WTC11 (cell line): Measurements from ENCODE around the gene CCR8. TPM values are rescaled to one million over a fixed set of nuclear protein-coding genes. Genes with fewer than 3 reads are reported as not detected.

Experiments used
- ATAC-seq: fragments of 200-7000 bp; cut with Tn5 transposase; 2 replicates; pipeline ENCODE4 v1.10.0; 2021; ENCODE audit warnings: mild to moderate bottlenecking, moderate library complexity
- CTCF ChIA-PET: fragments of 300-600 bp; sonication (Branson Sonifier 250); formaldehyde crosslinking; loops from one replicate; lab custom pipeline; 2021; ENCODE audit warnings: antibody characterized with exemption; lab: Charles Lee
- POLR2A ChIA-PET: fragments of 350-600 bp; sonication (Branson Sonifier 250); formaldehyde crosslinking; loops from one replicate; lab custom pipeline; 2021; ENCODE audit warnings: antibody characterized with exemption; lab: Charles Lee
- DNase-seq: peaks from one replicate; pipeline ENCODE4 v3.0.0; 2021; ENCODE audit warnings: low spot score
- H3K27ac Mint-ChIP-seq: 2 replicates; pipeline ENCODE4 v1.8.0; 2021; ENCODE audit warnings: mixed read lengths
- H3K27me3 Mint-ChIP-seq: 2 replicates; pipeline ENCODE4 v1.8.0; 2021; ENCODE audit warnings: low read depth, mild to moderate bottlenecking, moderate library complexity, mixed read lengths
- H3K36me3 Mint-ChIP-seq: 2 replicates; pipeline ENCODE4 v1.8.0; 2021; ENCODE audit warnings: mixed read lengths
- H3K4me1 Mint-ChIP-seq: 2 replicates; pipeline ENCODE4 v1.8.0; 2022; ENCODE audit warnings: mixed read lengths
- H3K4me3 Mint-ChIP-seq: 2 replicates; pipeline ENCODE4 v1.8.0; 2021; ENCODE audit warnings: mild to moderate bottlenecking, moderate library complexity, mixed read lengths
- H3K9me3 Mint-ChIP-seq: 2 replicates; pipeline ENCODE4 v1.8.0; 2021; ENCODE audit warnings: mixed read lengths
- CREB1 ChIP-seq: sonication (generic); formaldehyde crosslinking; IDR thresholded peaks from 2 replicates; pipeline ENCODE4 v1.8.0; 2023; ENCODE audit warnings: mild to moderate bottlenecking, missing genetic modification reagents
- CREM ChIP-seq: sonication (generic); formaldehyde crosslinking; IDR thresholded peaks from 2 replicates; pipeline ENCODE4 v1.8.1; 2022; ENCODE audit warnings: mild to moderate bottlenecking, missing genetic modification reagents, moderate library complexity
- EMX1 ChIP-seq: fragments of 250-450 bp; sonication (Bioruptor Pico); IDR thresholded peaks from 2 replicates; pipeline ENCODE4 v1.8.0; 2021; ENCODE audit warnings: mild to moderate bottlenecking
- FOXP1 ChIP-seq: sonication (generic); formaldehyde crosslinking; IDR thresholded peaks from 2 replicates; pipeline ENCODE4 v1.8.0; 2022; ENCODE audit warnings: missing genetic modification reagents, mild to moderate bottlenecking, moderate library complexity, borderline replicate concordance
- GTF2I ChIP-seq: fragments of 250-450 bp; sonication (Bioruptor Pico); conservative IDR thresholded peaks from 2 replicates; pipeline ENCODE4 v1.4.0; 2021; ENCODE audit warnings: mild to moderate bottlenecking
- HMGA2 ChIP-seq: fragments of 250-450 bp; sonication (Bioruptor Pico); IDR thresholded peaks from 2 replicates; pipeline ENCODE4 v1.4.0; 2021; ENCODE audit warnings: mild to moderate bottlenecking, moderate library complexity
- JUN ChIP-seq: sonication (generic); formaldehyde crosslinking; IDR thresholded peaks from 2 replicates; pipeline ENCODE4 v1.8.0; 2023; ENCODE audit warnings: mild to moderate bottlenecking, missing genetic modification reagents
- SOX15 ChIP-seq: fragments of 250-450 bp; sonication (Bioruptor Pico); IDR thresholded peaks from 2 replicates; pipeline ENCODE4 v1.9.0; 2021; ENCODE audit warnings: mild to moderate bottlenecking
- SP1 ChIP-seq: sonication (generic); formaldehyde crosslinking; conservative IDR thresholded peaks from 2 replicates; pipeline ENCODE4 v1.8.1; 2022; ENCODE audit warnings: missing genetic modification reagents
- TCF7 ChIP-seq: sonication (generic); formaldehyde crosslinking; IDR thresholded peaks from 2 replicates; pipeline ENCODE4 v1.8.0; 2022; ENCODE audit warnings: mild to moderate bottlenecking, low read depth, missing genetic modification reagents, moderate library complexity
- TEAD1 ChIP-seq: sonication (generic); formaldehyde crosslinking; IDR thresholded peaks from 2 replicates; pipeline ENCODE4 v1.8.0; 2022; ENCODE audit warnings: mild to moderate bottlenecking, missing genetic modification reagents
- ZNF317 ChIP-seq: sonication (generic); formaldehyde crosslinking; IDR thresholded peaks from 2 replicates; pipeline ENCODE4 v1.8.1; 2023; ENCODE audit warnings: low read depth, mild to moderate bottlenecking, moderate library complexity, missing genetic modification reagents, borderline replicate concordance
- total RNA-seq: library from RNA; stranded (reverse); gene quantifications from 3 replicates; pipeline ENCODE4 v1.2.3, GENCODE V29; 2021
- TF ChIP-seq, protein P1 (sequence below): sonication (generic); formaldehyde crosslinking; IDR thresholded peaks from 2 replicates; pipeline ENCODE4 v1.8.1; 2023; ENCODE audit warnings: mild to moderate bottlenecking, moderate library complexity, missing genetic modification reagents
- TF ChIP-seq, protein P2 (sequence below): fragments of 250-450 bp; sonication (Bioruptor Pico); IDR thresholded peaks from 2 replicates; pipeline ENCODE4 v1.9.0; 2021; ENCODE audit warnings: mild to moderate bottlenecking
- TF ChIP-seq, protein P3 (sequence below): fragments of 250-450 bp; sonication (Bioruptor Pico); IDR thresholded peaks from 2 replicates; pipeline ENCODE4 v1.8.0; 2021; ENCODE audit warnings: mild to moderate bottlenecking
- TF ChIP-seq, protein P4 (sequence below): sonication (generic); formaldehyde crosslinking; IDR thresholded peaks from 2 replicates; pipeline ENCODE4 v1.8.0; 2023; ENCODE audit warnings: missing genetic modification reagents
- TF ChIP-seq, protein P5 (sequence below): sonication (generic); formaldehyde crosslinking; IDR thresholded peaks from 2 replicates; pipeline ENCODE4 v1.8.1; 2023; ENCODE audit warnings: mild to moderate bottlenecking, missing genetic modification reagents, moderate library complexity
- TF ChIP-seq, protein P6 (sequence below): fragments of 250-450 bp; sonication (Bioruptor Pico); conservative IDR thresholded peaks from 2 replicates; pipeline ENCODE4 v1.9.0; 2021; ENCODE audit warnings: mild to moderate bottlenecking
- TF ChIP-seq, protein P7 (sequence below): sonication (generic); formaldehyde crosslinking; IDR thresholded peaks from 2 replicates; pipeline ENCODE4 v1.8.1; 2022; ENCODE audit warnings: mild to moderate bottlenecking, moderate library complexity, missing genetic modification reagents
- TF ChIP-seq, protein P8 (sequence below): fragments of 250-450 bp; sonication (Bioruptor Pico); IDR thresholded peaks from 2 replicates; pipeline ENCODE4 v1.9.0; 2021; ENCODE audit warnings: mild to moderate bottlenecking, borderline replicate concordance

The CCR8 gene
- total RNA-seq, 1 experiment from 2014 or later, result 0.33 TPM

DNA sequence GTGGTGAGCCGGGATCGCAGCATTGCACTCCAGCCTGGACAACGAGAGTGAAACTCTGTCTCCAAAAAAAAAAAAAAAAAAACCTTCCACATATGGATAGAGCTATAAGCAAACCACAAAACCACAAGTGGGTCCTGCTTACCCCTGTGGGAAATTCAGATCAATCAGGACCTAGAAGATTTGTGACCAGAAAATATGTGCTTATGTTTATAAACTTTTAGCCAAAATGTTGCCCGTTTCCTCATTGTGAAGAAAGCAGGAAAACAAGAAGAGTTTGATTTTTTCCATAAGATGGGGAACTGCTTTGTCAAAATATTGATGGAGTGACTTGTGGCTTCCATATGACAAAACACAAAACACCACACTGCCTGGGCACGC is 50.3 kb downstream of the CCR8 start:
- ChIA-PET POLR2A (no interaction called here), CTCF (interaction anchor here (0.6 kb wide), 1 partner anchor 221 kb away, joined by 4 read pairs; no protein-coding TSS in a partner anchor)
- H3K36me3 Mint-ChIP-seq, result no peaks in the 10 kb centered on the region
- H3K4me3 Mint-ChIP-seq, result no peak overlapping the region
- no peaks in the 10 kb centered on the region for H3K27me3 Mint-ChIP-seq
- TF ChIP-seq, protein P1, sequence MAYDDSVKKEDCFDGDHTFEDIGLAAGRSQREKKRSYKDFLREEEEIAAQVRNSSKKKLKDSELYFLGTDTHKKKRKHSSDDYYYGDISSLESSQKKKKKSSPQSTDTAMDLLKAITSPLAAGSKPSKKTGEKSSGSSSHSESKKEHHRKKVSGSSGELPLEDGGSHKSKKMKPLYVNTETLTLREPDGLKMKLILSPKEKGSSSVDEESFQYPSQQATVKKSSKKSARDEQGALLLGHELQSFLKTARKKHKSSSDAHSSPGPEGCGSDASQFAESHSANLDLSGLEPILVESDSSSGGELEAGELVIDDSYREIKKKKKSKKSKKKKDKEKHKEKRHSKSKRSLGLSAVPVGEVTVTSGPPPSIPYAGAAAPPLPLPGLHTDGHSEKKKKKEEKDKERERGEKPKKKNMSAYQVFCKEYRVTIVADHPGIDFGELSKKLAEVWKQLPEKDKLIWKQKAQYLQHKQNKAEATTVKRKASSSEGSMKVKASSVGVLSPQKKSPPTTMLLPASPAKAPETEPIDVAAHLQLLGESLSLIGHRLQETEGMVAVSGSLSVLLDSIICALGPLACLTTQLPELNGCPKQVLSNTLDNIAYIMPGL (CRISPR knock-in tag), result no peak
- TF ChIP-seq, protein P2, sequence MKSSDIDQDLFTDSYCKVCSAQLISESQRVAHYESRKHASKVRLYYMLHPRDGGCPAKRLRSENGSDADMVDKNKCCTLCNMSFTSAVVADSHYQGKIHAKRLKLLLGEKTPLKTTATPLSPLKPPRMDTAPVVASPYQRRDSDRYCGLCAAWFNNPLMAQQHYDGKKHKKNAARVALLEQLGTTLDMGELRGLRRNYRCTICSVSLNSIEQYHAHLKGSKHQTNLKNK (CRISPR knock-in tag), result no peak
- TF ChIP-seq ZNF317 (CRISPR knock-in tag) (no peak), JUN (CRISPR knock-in tag) (no peak), TEAD1 (CRISPR knock-in tag) (no peak), SOX15 (CRISPR knock-in tag) (no peak), GTF2I (CRISPR knock-in tag) (no peak), HMGA2 (CRISPR knock-in tag) (no peak), TCF7 (no peak), CREM (CRISPR knock-in tag) (no peak), FOXP1 (CRISPR knock-in tag) (no peak)
- TF ChIP-seq, protein P3, sequence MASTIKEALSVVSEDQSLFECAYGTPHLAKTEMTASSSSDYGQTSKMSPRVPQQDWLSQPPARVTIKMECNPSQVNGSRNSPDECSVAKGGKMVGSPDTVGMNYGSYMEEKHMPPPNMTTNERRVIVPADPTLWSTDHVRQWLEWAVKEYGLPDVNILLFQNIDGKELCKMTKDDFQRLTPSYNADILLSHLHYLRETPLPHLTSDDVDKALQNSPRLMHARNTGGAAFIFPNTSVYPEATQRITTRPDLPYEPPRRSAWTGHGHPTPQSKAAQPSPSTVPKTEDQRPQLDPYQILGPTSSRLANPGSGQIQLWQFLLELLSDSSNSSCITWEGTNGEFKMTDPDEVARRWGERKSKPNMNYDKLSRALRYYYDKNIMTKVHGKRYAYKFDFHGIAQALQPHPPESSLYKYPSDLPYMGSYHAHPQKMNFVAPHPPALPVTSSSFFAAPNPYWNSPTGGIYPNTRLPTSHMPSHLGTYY (CRISPR knock-in tag), result no peak
- TF ChIP-seq, protein P4, sequence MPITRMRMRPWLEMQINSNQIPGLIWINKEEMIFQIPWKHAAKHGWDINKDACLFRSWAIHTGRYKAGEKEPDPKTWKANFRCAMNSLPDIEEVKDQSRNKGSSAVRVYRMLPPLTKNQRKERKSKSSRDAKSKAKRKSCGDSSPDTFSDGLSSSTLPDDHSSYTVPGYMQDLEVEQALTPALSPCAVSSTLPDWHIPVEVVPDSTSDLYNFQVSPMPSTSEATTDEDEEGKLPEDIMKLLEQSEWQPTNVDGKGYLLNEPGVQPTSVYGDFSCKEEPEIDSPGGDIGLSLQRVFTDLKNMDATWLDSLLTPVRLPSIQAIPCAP (CRISPR knock-in tag), result no peak
- TF ChIP-seq, protein P5, sequence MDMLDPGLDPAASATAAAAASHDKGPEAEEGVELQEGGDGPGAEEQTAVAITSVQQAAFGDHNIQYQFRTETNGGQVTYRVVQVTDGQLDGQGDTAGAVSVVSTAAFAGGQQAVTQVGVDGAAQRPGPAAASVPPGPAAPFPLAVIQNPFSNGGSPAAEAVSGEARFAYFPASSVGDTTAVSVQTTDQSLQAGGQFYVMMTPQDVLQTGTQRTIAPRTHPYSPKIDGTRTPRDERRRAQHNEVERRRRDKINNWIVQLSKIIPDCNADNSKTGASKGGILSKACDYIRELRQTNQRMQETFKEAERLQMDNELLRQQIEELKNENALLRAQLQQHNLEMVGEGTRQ (CRISPR knock-in tag), result no peak
- TF ChIP-seq, protein P6, sequence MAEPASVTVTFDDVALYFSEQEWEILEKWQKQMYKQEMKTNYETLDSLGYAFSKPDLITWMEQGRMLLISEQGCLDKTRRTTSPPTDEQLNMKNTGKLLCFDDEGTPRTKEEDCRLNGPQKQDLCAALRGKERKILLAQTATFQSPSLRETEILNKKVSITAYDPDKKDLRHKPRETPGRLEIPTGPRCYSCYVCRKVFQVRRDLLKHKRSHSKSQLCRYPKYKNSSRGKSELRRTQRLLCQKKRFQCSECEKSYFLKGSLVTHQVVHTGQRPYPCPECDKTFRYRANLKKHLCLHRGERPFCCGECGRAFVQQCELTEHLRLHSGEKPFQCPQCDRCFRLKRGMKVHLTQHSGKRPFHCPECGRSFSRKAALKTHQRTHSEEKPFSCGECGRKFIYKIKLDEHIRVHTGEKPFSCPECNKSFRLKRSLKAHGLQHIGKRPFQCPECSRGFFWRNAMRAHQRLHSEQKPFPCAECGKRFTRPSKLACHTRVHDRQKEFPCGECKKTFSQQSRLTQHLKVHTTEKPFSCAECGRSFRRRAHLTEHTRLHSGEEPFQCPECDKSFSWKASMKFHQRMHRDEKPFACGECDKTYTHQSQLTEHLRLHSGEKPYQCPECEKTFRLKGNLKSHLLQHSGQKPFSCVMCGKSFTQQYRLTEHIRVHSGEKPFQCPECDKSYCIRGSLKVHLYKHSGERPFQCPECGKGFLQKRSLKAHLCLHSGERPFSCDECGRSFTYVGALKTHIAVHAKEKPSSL (CRISPR knock-in tag), result no peak
- TF ChIP-seq, protein P7, sequence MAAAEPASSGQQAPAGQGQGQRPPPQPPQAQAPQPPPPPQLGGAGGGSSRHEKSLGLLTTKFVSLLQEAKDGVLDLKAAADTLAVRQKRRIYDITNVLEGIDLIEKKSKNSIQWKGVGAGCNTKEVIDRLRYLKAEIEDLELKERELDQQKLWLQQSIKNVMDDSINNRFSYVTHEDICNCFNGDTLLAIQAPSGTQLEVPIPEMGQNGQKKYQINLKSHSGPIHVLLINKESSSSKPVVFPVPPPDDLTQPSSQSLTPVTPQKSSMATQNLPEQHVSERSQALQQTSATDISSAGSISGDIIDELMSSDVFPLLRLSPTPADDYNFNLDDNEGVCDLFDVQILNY (CRISPR knock-in tag), result no peak
- H3K9me3 Mint-ChIP-seq, result no peaks in the 10 kb centered on the region
- ATAC-seq, result no peak
- H3K27ac Mint-ChIP-seq, result no peak overlapping the region
- DNase-seq, result no peak
- H3K4me1 Mint-ChIP-seq, result peaks cover 35% of the 10 kb centered on the region

DNA sequence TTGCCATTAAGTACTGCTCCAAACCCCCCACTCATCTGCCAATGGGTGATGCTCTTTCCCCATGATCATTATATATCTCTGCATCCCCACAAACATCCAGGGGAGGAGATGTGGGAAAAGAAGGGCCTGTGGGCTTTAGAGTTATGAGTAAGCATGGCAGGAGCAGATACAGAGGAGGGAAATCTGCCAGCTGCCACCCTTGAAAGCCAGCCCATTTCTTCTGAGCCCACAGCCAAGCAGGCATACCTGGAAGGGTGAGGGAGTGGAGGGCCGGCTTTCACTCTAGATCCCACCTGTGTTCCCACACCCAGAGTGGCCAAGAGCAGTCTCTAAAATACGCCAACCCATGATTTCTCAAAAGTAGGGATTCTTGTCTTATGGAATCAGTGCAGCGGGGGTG is 51.9 kb downstream of the CCR8 start:
- H3K4me3 Mint-ChIP-seq, result no peak overlapping the region
- peaks cover 39% of the 10 kb centered on the region for H3K4me1 Mint-ChIP-seq
- CTCF ChIA-PET, result no interaction called here
- TF ChIP-seq, protein P8, sequence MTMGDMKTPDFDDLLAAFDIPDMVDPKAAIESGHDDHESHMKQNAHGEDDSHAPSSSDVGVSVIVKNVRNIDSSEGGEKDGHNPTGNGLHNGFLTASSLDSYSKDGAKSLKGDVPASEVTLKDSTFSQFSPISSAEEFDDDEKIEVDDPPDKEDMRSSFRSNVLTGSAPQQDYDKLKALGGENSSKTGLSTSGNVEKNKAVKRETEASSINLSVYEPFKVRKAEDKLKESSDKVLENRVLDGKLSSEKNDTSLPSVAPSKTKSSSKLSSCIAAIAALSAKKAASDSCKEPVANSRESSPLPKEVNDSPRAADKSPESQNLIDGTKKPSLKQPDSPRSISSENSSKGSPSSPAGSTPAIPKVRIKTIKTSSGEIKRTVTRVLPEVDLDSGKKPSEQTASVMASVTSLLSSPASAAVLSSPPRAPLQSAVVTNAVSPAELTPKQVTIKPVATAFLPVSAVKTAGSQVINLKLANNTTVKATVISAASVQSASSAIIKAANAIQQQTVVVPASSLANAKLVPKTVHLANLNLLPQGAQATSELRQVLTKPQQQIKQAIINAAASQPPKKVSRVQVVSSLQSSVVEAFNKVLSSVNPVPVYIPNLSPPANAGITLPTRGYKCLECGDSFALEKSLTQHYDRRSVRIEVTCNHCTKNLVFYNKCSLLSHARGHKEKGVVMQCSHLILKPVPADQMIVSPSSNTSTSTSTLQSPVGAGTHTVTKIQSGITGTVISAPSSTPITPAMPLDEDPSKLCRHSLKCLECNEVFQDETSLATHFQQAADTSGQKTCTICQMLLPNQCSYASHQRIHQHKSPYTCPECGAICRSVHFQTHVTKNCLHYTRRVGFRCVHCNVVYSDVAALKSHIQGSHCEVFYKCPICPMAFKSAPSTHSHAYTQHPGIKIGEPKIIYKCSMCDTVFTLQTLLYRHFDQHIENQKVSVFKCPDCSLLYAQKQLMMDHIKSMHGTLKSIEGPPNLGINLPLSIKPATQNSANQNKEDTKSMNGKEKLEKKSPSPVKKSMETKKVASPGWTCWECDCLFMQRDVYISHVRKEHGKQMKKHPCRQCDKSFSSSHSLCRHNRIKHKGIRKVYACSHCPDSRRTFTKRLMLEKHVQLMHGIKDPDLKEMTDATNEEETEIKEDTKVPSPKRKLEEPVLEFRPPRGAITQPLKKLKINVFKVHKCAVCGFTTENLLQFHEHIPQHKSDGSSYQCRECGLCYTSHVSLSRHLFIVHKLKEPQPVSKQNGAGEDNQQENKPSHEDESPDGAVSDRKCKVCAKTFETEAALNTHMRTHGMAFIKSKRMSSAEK (CRISPR knock-in tag), result no peak
- TF ChIP-seq SP1 (CRISPR knock-in tag) (no peak), EMX1 (CRISPR knock-in tag) (no peak), CREB1 (no peak)

More for the DNA sequence above, 51.9 kb downstream of the CCR8 start:
- H3K27me3 Mint-ChIP-seq, result no peaks in the 10 kb centered on the region
- ATAC-seq (no peak), DNase-seq (no peak)
- no peak overlapping the region for H3K27ac Mint-ChIP-seq
- H3K36me3 Mint-ChIP-seq, result no peaks in the 10 kb centered on the region
- POLR2A ChIA-PET, result no interaction called here
- no peaks in the 10 kb centered on the region for H3K9me3 Mint-ChIP-seq
